ENCODE measurements around the gene HAAO.

DNA sequence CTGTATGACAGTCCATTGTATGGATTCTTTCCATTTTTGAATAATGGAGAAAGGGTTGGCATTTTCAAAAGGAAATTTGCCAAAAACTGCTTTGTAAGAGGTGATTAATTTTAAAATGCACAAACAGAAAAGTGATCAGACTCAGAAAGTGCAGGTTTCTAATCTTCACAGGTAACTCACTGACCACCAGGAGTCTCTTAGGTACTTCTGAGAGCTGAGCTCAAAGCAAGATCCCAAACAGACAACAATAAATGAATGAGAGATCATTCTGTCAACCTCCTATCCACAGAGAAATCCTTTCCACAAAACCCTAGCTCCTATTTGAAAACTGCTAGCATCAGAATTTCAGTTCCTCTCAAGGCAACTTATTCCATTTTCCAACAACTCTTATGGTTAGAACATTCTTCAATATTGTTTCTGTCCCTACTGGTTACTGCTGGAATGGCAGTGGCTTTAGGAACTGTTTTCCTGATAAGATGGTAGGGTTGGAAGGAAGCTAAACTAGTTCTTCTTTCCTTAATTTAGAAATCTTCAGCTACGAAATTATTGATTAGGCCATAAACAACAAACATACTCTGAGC is 20.6 kb upstream of the HAAO start:
- TF ChIP-seq, protein P1, sequence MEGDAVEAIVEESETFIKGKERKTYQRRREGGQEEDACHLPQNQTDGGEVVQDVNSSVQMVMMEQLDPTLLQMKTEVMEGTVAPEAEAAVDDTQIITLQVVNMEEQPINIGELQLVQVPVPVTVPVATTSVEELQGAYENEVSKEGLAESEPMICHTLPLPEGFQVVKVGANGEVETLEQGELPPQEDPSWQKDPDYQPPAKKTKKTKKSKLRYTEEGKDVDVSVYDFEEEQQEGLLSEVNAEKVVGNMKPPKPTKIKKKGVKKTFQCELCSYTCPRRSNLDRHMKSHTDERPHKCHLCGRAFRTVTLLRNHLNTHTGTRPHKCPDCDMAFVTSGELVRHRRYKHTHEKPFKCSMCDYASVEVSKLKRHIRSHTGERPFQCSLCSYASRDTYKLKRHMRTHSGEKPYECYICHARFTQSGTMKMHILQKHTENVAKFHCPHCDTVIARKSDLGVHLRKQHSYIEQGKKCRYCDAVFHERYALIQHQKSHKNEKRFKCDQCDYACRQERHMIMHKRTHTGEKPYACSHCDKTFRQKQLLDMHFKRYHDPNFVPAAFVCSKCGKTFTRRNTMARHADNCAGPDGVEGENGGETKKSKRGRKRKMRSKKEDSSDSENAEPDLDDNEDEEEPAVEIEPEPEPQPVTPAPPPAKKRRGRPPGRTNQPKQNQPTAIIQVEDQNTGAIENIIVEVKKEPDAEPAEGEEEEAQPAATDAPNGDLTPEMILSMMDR (IDR thresholded peaks at IDR 0.05), result peak in 2 of 3 donors; percentile 44 to 57
- TF ChIP-seq POLR2A (IDR thresholded peaks at IDR 0.05), result no peak
